HUDEP-2 (cell line): ENCODE data around the gene ERCC6L2.

Source experiments
- DNase-seq, 76 experiments: peaks; one replicate each; lab custom pipeline; 2025; ENCODE audit not compliant: unreplicated experiment in 76 of 76; lab: John Stamatoyannopoulos, UW

ERCC6L2 gene, protein sequence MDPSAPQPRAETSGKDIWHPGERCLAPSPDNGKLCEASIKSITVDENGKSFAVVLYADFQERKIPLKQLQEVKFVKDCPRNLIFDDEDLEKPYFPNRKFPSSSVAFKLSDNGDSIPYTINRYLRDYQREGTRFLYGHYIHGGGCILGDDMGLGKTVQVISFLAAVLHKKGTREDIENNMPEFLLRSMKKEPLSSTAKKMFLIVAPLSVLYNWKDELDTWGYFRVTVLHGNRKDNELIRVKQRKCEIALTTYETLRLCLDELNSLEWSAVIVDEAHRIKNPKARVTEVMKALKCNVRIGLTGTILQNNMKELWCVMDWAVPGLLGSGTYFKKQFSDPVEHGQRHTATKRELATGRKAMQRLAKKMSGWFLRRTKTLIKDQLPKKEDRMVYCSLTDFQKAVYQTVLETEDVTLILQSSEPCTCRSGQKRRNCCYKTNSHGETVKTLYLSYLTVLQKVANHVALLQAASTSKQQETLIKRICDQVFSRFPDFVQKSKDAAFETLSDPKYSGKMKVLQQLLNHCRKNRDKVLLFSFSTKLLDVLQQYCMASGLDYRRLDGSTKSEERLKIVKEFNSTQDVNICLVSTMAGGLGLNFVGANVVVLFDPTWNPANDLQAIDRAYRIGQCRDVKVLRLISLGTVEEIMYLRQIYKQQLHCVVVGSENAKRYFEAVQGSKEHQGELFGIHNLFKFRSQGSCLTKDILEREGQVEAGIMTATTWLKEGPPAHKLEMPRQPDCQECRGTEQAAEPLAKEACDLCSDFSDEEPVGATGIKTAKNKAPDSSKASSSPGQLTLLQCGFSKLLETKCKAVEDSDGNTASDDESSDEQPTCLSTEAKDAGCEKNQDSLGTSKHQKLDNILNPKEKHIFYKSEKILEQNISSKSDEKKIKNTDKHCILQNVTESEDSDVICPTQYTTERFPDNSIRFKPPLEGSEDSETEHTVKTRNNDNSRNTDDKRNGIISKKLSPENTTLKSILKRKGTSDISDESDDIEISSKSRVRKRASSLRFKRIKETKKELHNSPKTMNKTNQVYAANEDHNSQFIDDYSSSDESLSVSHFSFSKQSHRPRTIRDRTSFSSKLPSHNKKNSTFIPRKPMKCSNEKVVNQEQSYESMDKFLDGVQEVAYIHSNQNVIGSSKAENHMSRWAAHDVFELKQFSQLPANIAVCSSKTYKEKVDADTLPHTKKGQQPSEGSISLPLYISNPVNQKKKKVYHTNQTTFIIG (N-terminal part only)

DNA sequence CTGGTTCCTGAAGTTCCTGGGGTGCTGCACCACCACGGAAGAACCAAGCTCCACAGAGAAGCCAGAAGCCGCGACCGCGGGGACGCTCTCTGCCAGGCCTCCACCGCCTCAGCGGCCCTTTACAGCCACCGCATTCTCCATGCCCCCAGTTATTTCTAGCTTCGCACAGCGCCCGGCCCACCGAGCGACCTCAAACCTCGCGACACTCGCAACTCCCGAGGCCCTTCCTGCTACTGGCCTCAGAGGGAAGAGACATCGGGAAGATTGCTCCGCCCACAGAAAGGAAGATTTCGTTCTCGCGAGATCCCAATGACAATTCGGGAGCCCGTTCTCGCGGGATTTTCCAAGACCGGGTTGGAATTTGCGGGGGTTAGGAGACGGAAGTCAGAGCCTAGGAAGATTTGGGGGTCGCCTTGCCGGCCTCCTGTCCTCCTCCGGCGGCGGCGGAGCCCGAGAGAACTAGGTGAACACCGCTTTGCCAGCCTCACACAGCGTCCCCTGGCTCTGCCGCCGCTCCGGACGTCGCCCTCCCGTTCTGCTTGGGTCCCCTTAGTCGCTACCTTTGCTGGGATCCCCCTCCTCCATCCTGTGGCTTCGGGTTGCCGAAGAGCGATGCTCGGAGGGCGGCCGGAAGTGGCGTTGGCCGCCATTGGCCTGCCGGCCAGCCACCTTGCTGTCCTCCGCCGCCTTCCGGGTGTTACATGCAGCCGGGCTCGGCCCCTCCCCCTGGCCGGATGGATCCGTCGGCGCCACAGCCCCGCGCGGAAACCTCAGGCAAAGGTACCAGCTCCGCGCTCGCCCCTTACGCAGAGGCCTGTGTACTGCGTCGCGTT lies at the start of gene ERCC6L2:
Gene ERCC6L2, plus strand, starts transcription at position 387 of the 833 bp plus-strand sequence. Its CDS starts 348 bp downstream, at position 735.
- peak; percentile 18 to 96 (median 86) for DNase-seq

DNA sequence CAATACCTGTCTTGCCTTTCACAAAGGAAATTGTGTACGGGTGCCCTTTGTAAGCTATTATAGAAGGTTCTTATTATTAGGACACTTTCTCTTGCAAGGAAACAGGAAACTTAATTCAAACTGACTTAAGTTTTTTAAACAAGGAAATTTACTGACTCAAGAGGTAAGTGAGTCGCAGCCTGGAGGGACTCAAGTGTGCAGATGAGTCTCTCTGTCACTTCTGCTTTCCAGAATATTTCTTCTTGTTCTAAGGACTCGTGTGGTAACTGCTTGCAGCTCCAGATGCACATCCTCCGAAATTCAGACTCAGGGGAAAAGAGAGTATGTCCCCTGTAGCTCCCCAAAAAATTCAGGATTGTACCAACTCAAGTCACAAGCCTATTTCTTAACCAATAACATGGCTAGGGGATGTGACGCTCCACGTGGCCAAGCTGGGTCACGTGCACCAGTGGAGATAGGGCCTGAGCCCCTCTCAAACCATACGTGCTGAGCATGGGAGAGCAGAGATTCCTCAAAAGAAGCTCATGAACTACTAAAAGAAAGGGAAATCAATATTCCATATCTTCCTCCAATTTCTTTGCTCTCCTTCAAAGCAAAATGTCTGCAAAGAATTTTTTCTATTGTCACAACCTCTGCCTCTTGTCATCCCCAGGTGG lies 49.2 kb upstream of the ERCC6L2 start:
- no peak for DNase-seq

DNA sequence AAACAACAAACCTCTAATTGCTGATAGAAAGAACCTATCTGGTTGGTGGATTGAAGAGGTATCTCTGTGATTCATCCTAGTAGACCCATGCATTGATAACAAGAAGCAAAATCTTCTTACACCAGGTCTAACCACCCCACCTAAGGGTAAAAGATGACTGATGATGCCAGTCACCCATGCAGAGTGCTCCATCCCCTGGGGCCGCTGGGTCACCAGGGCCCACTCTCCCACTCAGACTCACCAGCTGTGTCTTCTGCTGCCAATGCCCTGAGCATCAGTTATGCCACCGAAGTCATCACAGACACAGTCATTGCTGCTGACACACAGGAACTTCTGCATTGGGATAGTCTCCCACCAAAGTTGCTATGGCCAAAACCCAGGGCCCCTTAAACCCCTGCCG lies 44.7 kb upstream of the ERCC6L2 start:
- no peak for DNase-seq

DNA sequence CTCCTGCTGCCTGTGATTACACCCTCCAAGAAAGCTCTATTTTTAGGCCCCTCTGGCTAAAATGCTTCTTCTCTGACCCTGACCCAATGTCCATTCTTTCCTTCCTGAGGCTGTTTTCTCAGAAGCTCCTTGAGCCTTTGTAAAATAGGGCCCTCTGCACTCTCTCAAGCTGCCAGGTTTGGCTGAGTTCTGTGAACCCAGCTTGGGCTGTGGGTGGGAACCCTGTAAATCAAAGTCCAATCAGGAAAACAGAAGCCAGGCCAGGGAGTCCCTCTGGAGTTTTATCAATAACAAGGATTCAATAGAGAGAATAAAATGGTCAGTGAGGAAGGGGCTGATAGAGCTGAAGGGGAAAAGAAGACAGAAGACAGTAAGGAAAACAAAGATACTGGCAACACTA lies 43.7 kb upstream of the ERCC6L2 start:
- DNase-seq, result no peak

DNA sequence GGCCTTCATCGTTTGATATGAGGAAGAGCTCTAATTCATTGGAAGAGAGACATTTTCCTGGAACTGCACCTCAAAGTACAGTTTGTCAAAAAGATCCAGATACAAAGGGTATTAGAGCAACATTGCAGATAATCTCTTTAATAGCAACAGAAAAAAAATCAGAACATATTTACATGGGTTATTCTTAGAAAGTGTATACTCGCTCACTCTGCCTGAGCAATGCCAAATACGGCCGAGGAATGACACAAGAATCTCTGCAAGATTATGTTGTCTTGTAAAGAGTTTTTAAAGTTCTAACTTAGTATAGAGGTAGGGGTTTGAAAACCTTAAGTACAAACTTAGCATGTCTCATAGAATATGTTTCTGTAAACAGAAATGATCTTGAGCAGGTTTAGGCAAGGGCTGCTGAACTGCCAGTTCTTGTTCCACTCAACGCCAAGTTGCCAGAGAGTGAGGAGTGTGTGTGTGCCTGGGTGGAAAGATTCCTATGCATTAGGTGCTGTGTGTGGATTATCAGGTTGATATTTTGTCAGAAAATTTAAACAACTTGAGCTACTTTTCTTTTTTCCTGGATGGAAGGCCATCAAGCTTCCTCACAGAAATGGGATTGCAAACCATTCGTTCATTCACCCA lies 41.8 kb upstream of the ERCC6L2 start:
- no peak for DNase-seq

DNA sequence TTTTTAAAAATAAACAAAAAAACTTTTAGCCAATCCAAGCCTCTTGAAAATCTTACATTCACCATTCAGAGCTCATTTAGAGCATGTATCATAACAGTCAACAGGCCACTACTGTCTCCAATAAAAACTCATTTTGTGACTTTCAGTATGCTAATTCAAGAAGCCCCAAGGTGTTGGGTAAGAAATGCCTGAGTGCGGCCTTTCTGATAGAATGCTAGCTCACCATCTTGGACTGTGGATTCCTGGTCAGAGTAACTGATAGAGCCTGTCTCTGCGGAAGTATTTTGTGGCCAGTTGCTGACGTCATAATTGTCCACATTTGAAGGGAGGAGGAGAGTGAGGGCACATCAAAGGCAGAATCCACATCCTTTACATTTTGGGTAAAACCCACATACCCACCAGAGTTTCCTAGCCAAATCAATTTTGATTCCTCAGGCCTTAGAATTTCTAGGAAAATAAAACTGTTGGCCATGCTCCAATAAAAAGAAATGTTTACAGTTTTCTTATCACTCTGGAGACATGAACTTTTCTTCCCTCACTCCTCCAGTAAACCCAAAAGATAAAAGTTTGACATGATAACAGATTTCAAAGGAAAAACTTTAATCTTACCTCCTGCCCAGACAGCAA lies 41.1 kb upstream of the ERCC6L2 start:
- no peak for DNase-seq

DNA sequence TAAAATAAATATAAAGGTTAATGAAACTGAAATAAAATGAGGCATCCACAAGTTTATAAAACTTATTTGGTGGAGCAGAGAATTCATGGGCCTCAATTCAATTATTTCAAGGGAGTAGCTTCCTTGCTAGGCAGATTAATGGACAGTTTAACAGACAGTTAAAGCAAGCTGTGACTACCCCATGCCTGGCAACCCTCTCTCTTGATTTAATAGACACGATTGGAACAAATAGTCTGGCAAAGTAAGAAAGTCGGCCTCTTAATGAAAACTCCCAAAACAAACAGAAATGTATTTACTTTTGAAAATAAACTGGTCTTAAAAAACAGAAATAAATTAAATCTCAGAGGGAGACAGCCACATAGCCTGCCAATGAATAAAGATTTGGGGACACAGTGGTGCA lies 40.1 kb upstream of the ERCC6L2 start:
- no peak for DNase-seq

DNA sequence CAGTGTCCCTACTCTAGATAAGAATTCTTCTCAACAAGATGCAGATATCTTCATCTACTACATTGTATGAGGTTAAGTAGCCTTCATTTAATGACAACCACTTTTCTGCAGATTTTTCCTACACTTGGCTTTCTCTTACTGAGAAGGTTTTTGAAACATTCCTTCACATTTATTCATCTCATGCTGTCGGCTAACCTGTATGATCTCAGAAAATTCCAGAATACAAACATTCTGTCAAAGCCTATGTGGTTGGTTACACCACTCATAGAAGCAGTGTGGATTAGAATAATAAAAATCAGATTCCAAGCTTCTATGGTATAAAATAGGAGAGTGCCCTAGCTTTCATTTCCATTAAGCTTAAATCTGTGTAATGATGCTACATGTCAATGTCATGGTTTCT lies 39.4 kb upstream of the ERCC6L2 start:
- no peak for DNase-seq

DNA sequence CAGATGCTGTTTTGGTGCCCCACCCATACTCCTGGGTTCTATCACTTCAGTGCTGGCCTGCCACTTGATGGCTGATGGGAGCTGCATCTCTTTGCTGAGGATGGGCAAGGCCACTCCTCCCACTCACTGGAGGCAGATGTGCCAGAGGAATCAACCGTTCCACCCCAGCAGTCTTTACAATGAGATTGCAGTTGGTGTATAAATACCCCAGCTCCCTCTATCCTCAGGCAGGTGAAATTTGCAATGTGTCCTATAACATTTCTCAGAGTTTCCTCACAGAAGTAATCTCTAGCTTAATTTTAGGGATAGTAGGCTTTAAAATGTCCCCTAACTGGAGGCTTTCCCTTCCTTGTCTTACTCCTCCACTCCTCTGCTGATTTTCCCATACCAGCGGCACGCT lies 36.5 kb upstream of the ERCC6L2 start:
- no peak for DNase-seq

DNA sequence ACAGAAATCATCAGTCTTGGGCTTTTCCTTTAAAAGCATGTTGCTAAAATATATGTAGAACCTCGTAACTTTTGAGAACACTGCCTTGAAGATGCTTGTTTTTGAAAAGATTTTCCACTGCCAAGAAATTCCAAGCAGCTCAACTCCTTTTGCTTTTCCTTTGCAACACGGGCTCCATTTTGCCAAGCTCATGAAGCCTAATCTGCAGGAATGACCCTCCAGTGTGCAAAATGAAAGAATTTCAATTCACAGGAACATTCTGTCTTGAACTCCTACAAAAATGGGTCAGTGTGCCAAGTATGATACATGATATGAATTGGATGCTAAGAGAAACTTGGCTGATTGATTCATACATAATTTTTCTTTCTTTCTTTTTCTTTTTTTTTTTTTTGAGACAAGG lies 35.4 kb upstream of the ERCC6L2 start:
- DNase-seq, result no peak

DNA sequence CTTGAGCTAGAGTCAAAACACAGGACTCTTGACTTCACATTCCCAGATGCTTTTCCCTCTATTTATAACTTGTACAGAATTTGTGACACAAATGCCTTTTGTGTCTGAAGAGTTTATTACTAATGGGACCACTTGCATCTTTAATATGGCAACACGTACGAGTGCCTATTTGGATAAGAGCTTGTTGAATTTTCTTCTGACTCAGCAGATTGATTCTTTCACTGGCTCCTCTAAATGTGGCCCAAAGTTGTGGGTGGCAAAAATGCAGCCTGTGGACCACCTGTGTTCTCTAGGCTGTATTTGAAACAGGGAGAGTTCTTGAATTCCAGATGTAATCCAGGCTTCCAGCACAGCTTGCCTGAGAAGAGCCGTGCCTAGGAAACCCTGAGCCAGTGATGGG lies 34.1 kb upstream of the ERCC6L2 start:
- no peak for DNase-seq

DNA sequence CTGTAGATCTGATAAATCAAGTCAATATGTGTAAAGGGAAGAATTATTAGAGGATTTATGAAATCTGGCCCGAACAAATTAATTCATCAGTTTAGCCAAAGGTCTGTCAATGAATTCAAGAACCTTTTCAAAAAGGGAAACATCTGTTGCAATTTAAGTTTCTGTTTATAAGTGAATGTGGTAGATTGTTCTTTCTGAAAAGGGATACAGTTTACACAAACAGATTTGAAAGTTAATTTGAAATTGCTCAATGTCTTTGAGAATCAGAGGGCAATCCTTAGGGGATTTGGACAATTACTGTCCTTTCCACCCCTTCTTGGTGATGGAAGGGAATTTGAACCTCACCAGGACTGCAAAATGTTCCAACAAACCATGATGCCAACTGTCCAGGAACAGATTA lies 29.7 kb upstream of the ERCC6L2 start:
- no peak for DNase-seq

DNA sequence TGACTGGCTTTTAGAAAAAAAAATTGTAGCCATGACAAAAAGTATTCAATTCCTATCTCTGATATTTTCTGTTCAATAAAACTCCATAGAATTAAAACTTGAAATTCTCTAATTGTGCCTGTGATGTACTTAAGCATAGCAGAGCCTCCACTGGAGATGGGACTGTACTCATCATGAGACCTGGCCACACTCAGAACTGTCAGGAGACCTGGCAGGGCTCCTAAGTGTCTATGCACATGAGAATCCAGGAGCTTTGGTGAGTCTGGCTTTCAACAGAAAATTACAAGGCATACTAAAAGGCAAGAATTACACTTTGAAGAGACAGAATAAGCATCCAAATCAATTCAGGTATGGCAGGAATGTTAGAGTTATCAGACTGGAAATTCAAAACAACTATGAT lies 26.7 kb upstream of the ERCC6L2 start:
- no peak for DNase-seq

DNA sequence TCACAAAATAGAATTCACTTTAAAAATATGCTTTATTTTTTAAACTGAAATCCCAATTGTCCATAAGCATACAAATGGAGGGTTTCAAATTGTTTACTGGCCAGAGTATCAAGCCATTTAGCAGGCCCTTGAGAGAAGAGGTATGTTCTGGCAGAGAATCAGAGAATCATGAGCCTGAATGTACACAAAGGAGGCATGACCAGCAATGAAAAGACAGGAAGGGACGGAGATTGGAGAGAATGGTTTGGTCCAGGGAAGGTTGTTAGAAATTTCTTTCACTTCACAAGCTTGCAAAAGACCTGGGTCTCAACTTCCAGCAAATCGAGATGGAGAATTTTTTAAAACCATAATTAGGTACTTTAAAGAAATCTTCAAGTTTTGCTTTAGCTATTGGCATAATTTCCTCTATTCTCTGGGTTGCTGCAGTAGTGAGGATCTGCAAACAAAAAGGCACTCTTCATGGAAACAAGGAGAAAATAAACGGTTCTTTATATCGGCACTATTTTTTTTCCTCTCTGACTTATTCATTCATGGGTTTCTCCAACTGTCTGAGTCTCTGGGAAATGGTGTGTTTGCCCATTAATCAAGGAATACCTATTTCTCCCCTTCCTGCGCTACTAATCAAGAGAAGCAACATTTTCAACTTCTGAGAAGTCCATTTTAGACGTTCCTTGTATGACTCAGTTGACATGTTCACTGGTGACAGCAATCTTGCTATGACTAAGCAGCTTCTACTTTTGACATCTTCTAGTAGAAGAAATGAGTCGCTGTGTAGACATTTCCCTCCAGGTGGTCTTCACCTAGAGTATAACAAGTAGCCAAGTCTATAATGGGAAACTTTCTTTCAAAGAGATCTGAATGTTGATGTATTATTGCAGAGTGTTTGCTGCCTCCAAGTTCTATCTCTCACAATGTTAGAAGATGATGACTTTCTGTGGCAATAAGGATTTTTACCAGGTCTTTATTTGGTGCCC lies 23.1 kb upstream of the ERCC6L2 start:
- no peak for DNase-seq

DNA sequence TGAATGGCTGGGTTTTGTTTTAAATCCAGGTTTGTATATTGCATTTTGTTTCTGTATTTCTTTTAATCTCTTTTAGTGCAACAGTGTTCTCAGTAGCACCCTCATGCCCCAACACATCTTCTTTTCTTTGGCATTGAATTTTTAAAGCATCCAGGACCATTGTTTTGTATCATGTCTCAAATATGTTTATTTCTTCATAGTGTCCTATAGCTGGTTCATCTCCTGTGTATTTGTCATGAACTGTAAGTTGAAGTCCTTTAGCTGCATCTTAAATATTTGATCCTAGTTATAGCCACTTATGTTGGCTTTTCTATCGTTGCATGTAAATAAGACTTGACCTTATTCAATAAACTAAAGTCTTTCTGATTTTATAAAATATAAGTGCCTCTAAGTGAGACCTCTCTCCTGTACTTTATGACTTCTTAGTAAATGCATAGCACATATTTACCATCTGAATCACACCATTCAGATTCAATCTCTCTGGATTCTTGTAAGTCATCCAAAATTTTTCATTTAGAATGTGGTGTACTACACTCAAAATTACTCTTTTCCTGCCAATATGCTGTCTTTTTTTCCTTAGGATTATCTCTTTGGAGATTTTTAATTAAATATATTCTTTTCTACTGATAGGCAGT lies 21.0 kb upstream of the ERCC6L2 start:
- no peak for DNase-seq

DNA sequence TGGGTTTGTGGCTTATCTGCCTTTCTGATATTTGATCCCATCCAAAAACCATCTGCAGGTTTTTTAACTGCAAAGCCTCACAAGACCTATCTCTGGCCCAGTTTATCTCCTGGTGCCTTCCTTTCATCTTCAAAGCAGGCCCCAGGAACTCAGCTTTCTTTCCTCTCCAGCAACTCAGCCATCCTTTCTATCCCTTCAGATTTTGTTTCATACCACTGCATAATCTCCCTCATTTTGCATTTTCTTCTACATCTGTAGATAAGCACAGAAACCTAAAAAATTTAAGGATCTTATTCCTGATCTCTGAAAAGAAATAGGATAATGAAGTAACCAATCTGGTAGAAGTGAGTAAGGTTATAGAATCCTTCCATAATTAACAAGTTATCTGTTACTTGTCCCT lies 19.5 kb upstream of the ERCC6L2 start:
- no peak for DNase-seq

DNA sequence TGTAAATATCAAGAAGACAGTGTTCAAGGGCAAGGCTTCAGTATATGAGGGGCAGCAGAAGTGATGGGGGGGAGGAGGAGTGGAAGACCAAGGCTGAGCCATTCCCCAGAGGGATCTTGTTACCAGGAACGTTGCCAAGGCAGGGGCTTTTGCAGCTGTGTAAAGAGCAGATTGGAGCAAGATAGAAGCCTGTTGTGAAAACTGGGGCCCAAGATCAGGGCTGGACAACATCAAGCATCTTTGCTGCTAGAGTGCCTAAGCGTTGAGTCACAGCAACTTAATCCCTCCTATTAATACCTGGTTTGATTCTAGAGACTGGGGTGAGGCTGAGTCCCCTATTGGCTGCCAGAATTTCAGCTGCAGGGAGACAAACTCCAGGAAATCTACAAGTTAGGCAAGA lies 18.4 kb upstream of the ERCC6L2 start:
- DNase-seq, result no peak
